ENCODE results near the gene IQCK.
"Not testable (repeated sequence)": the region's sequence is repeated elsewhere in the genome, so short reads cannot be mapped to it uniquely, and the experiment has no call there.

The IQCK gene

GRCh38 chr16:19700319-19700781 is 17.7 kb upstream of the IQCK start:
- no peak for DNase-seq

- no peak for DNase-seq
Observed at GRCh38 chr16:19701091-19701490, 17.0 kb upstream of the IQCK start.

GRCh38 chr16:19703172-19703889 is 14.7 kb upstream of the IQCK start:
- DNase-seq, result no peak

- no peak for DNase-seq
Observed at GRCh38 chr16:19704321-19705145, 13.5 kb upstream of the IQCK start.

- DNase-seq, result no peak
Observed at GRCh38 chr16:19705146-19705501, 12.9 kb upstream of the IQCK start.

GRCh38 chr16:19705843-19706242 is 12.2 kb upstream of the IQCK start:
- no peak for DNase-seq

- no peak for DNase-seq
Observed at GRCh38 chr16:19706846-19707245, 11.2 kb upstream of the IQCK start.

- no peak for DNase-seq
Observed at GRCh38 chr16:19707569-19708295, 10.3 kb upstream of the IQCK start.

- no peak for DNase-seq
Observed at GRCh38 chr16:19708296-19709205, 9.5 kb upstream of the IQCK start.

GRCh38 chr16:19709381-19710136 is 8.5 kb upstream of the IQCK start:
- no peak for DNase-seq

GRCh38 chr16:19710191-19710908 is 7.7 kb upstream of the IQCK start:
- DNase-seq, result no peak

GRCh38 chr16:19710991-19711545 is 7.0 kb upstream of the IQCK start:
- no peak for DNase-seq

GRCh38 chr16:19711643-19712042 is 6.4 kb upstream of the IQCK start:
- DNase-seq, result no peak

GRCh38 chr16:19712418-19713058 is 5.5 kb upstream of the IQCK start:
- DNase-seq, result no peak

- DNase-seq, result no peak
Observed at GRCh38 chr16:19713697-19714096, 4.4 kb upstream of the IQCK start.

- no peak for DNase-seq
Observed at GRCh38 chr16:19715566-19715965, 2.5 kb upstream of the IQCK start.

- no peak for DNase-seq
Observed at GRCh38 chr16:19716183-19716582, 1.9 kb upstream of the IQCK start.

- not testable (repeated sequence) for DNase-seq
Observed at GRCh38 chr16:19716728-19717127, 1.3 kb upstream of the IQCK start.

- no peak for DNase-seq
Observed at GRCh38 chr16:19717314-19717713, 757 bp upstream of the IQCK start.

GRCh38 chr16:19718624-19718965 is 524 bp downstream of the IQCK start:
- no peak for DNase-seq
